Neural cell (in vitro differentiated cells): ENCODE results near the gene SKI. TPM values are rescaled to one million over a fixed set of nuclear protein-coding genes. Genes with fewer than 3 reads are reported as not detected.
"Not testable (repeated sequence)": the region's sequence is repeated elsewhere in the genome, so short reads cannot be mapped to it uniquely, and the experiment has no call there.

Experiments used
- H2AFZ ChIP-seq: fragments of 200-600, 300-800 bp; sonication (generic), shearing (Covaris generic); 2 replicates; pipeline ENCODE4 v1.6.0; 2014; ENCODE audit warnings: low read depth, mild to moderate bottlenecking, antibody characterized with exemption, low read length, moderate library complexity
- H3F3A ChIP-seq: fragments of 200-600 bp; shearing (Covaris generic); 2 replicates; pipeline ENCODE4 v1.6.1; 2016; ENCODE audit warnings: mild to moderate bottlenecking, moderate library complexity, mixed read lengths, antibody characterized with exemption, low read length; ENCODE audit not compliant: insufficient read depth, poor library complexity, severe bottlenecking
- H3K27ac ChIP-seq: fragments of 200-600, 300-800 bp; sonication (generic), shearing (Covaris generic); 2 replicates; pipeline ENCODE4 v1.5.1; 2014; ENCODE audit warnings: mild to moderate bottlenecking, low read length, moderate library complexity
- H3K27me3 ChIP-seq: fragments of 300-800, 200-600 bp; sonication (generic), shearing (Covaris generic); 2 replicates; pipeline ENCODE4 v1.6.0; 2014; ENCODE audit warnings: mild to moderate bottlenecking, low read depth, low read length, moderate library complexity; ENCODE audit not compliant: insufficient read depth
- H3K36me3 ChIP-seq: fragments of 300-800, 200-600 bp; sonication (generic), shearing (Covaris generic); 2 replicates; pipeline ENCODE4 v1.5.1; 2014; ENCODE audit warnings: mild to moderate bottlenecking, antibody characterized with exemption, low read length, moderate library complexity; ENCODE audit not compliant: insufficient read depth
- H3K4me2 ChIP-seq: fragments of 300-800, 200-600 bp; sonication (generic), shearing (Covaris generic); 2 replicates; pipeline ENCODE4 v1.6.0; 2014; ENCODE audit warnings: mild to moderate bottlenecking, low read length
- H3K4me3 ChIP-seq: fragments of 300-800, 200-600 bp; sonication (generic), shearing (Covaris generic); 2 replicates; pipeline ENCODE4 v1.5.1; 2014; ENCODE audit warnings: mild to moderate bottlenecking, low read length, moderate library complexity
- H3K79me2 ChIP-seq: fragments of 200-600 bp; shearing (Covaris generic); replicated peaks from 2 replicates; pipeline ENCODE4 v1.6.0; 2014; ENCODE audit warnings: mild to moderate bottlenecking, low read length, moderate library complexity; ENCODE audit not compliant: insufficient read depth
- H3K9ac ChIP-seq: fragments of 300-800, 200-600 bp; sonication (generic), shearing (Covaris generic); 2 replicates; pipeline ENCODE4 v1.6.1; 2016; ENCODE audit warnings: mild to moderate bottlenecking, low read length, mixed read lengths
- H3K9me2 ChIP-seq: fragments of 200-600 bp; shearing (Covaris generic); 2 replicates; pipeline ENCODE4 v1.6.1; 2016; ENCODE audit warnings: mild to moderate bottlenecking, low read length, mixed read lengths; ENCODE audit not compliant: insufficient read depth
- H3K9me3 ChIP-seq: fragments of 200-600, 300-800 bp; sonication (generic), shearing (Covaris generic); 2 replicates; pipeline ENCODE4 v1.6.1; 2016; ENCODE audit warnings: mild to moderate bottlenecking, mixed run types, low read length, moderate library complexity, mixed read lengths
- H4K20me1 ChIP-seq: fragments of 200-600 bp; shearing (Covaris generic); 2 replicates; pipeline ENCODE4 v1.6.1; 2016; ENCODE audit warnings: mild to moderate bottlenecking, mixed run types; ENCODE audit not compliant: insufficient read depth
- CTCF ChIP-seq: fragments of 450-650 bp; IDR thresholded peaks from 2 replicates; pipeline ENCODE4 v1.5.1; 2014; ENCODE audit warnings: antibody characterized with exemption, mild to moderate bottlenecking, moderate library complexity; ENCODE audit not compliant: poor library complexity, severe bottlenecking
- EP300 ChIP-seq: fragments of 450-650 bp; conservative IDR thresholded peaks from 2 replicates; pipeline ENCODE4 v1.6.1; 2014; ENCODE audit warnings: antibody characterized with exemption, mild to moderate bottlenecking, moderate library complexity; ENCODE audit not compliant: poor library complexity, severe bottlenecking
- EZH2 ChIP-seq: fragments of 200-600, 300-800 bp; shearing (Covaris generic), sonication (generic); IDR thresholded peaks from 2 replicates; pipeline ENCODE4 v1.6.1; 2014; ENCODE audit warnings: antibody characterized with exemption, low read length, borderline replicate concordance, mild to moderate bottlenecking; ENCODE audit not compliant: insufficient read depth, poor library complexity, severe bottlenecking
- MXI1 ChIP-seq: fragments of 450-650 bp; conservative IDR thresholded peaks from 2 replicates; pipeline ENCODE4 v1.6.1; 2014; ENCODE audit warnings: antibody characterized with exemption, mild to moderate bottlenecking; ENCODE audit not compliant: poor library complexity, severe bottlenecking
- POLR2AphosphoS5 ChIP-seq: IDR thresholded peaks from 2 replicates; pipeline ENCODE4 v1.6.1; 2012
- RAD21 ChIP-seq: fragments of 450-650 bp; conservative IDR thresholded peaks from 2 replicates; pipeline ENCODE4 v1.6.1; 2014; ENCODE audit warnings: antibody characterized with exemption, mild to moderate bottlenecking, moderate library complexity
- REST ChIP-seq: IDR thresholded peaks from 2 replicates; pipeline ENCODE4 v1.6.1; 2012; ENCODE audit warnings: borderline replicate concordance
- SMC3 ChIP-seq: fragments of 450-650 bp; conservative IDR thresholded peaks from 2 replicates; pipeline ENCODE4 v1.6.1; 2014; ENCODE audit warnings: antibody characterized with exemption, mild to moderate bottlenecking, moderate library complexity; ENCODE audit not compliant: poor library complexity
- TAF1 ChIP-seq: IDR thresholded peaks from 2 replicates; pipeline ENCODE4 v1.6.1; 2012; ENCODE audit warnings: low read depth
- polyA plus RNA-seq: library from polyadenylated mRNA; depleted of rRNA; stranded (reverse); fragments of >200 nt; gene quantifications from 2 replicates; pipeline ENCODE4 v1.2.3, GENCODE V29; 2014

Gene SKI
- polyA plus RNA-seq, 1 donor from 2014 or later = 4.1 TPM

GRCh38 chr1:2260470-2260869 is 32.4 kb downstream of the SKI start:
- not testable (repeated sequence) for H3K4me2 ChIP-seq, H4K20me1 ChIP-seq, H3K9me2 ChIP-seq, H3K4me3 ChIP-seq, H2AFZ ChIP-seq, H3K27ac ChIP-seq, H3K9ac ChIP-seq, H3K9me3 ChIP-seq, H3F3A ChIP-seq, H3K36me3 ChIP-seq, H3K27me3 ChIP-seq
- H3K79me2 ChIP-seq = peaks cover 89% of the 10 kb centered on the region

GRCh38 chr1:2260917-2261316 is 32.8 kb downstream of the SKI start:
- no peak overlapping the region for H3K9ac ChIP-seq
- H3K4me2 ChIP-seq = no peak overlapping the region
- no peak overlapping the region for H3K4me3 ChIP-seq
- no peak for TF ChIP-seq EP300
- no peak for TF ChIP-seq POLR2AphosphoS5
- TF ChIP-seq CTCF = no peak
- no peak for TF ChIP-seq TAF1
- no peak for TF ChIP-seq SMC3
- no peak for TF ChIP-seq MXI1
- no peak for TF ChIP-seq EZH2
- TF ChIP-seq REST = no peak
- TF ChIP-seq RAD21 = no peak
- no peak overlapping the region for H3K27ac ChIP-seq
- H4K20me1 ChIP-seq = no peaks in the 10 kb centered on the region
- no peak overlapping the region for H2AFZ ChIP-seq
- peaks cover 89% of the 10 kb centered on the region for H3K79me2 ChIP-seq
- no peaks in the 10 kb centered on the region for H3K36me3 ChIP-seq
- no peaks in the 10 kb centered on the region for H3K27me3 ChIP-seq
- no peaks in the 10 kb centered on the region for H3F3A ChIP-seq
- H3K9me2 ChIP-seq = no peaks in the 10 kb centered on the region
- no peaks in the 10 kb centered on the region for H3K9me3 ChIP-seq

- H3K4me2 ChIP-seq, H3K9ac ChIP-seq, H3K27ac ChIP-seq, H3K9me3 ChIP-seq, H4K20me1 ChIP-seq, H3F3A ChIP-seq, H3K27me3 ChIP-seq, H3K4me3 ChIP-seq, H3K9me2 ChIP-seq, H3K36me3 ChIP-seq, H2AFZ ChIP-seq: not testable (repeated sequence)
- peaks cover 85% of the 10 kb centered on the region for H3K79me2 ChIP-seq
Measured at GRCh38 chr1:2261476-2262395, 33.6 kb downstream of the SKI start.
